Erythroblast (primary cell): ENCODE measurements around the gene CGB1.
"Not testable (repeated sequence)": the region's sequence is repeated elsewhere in the genome, so short reads cannot be mapped to it uniquely, and the experiment has no call there.

ENCODE experiments used
- GATA1 ChIP-seq: IDR thresholded peaks from 2 replicates; pipeline ENCODE4 v1.6.1; 2011; ENCODE audit warnings: low read depth, mild to moderate bottlenecking, control low read depth, low read length, moderate library complexity
- POLR2A ChIP-seq: IDR thresholded peaks from 2 replicates; pipeline ENCODE4 v1.6.1; 2011; ENCODE audit warnings: mild to moderate bottlenecking, low read length

DNA sequence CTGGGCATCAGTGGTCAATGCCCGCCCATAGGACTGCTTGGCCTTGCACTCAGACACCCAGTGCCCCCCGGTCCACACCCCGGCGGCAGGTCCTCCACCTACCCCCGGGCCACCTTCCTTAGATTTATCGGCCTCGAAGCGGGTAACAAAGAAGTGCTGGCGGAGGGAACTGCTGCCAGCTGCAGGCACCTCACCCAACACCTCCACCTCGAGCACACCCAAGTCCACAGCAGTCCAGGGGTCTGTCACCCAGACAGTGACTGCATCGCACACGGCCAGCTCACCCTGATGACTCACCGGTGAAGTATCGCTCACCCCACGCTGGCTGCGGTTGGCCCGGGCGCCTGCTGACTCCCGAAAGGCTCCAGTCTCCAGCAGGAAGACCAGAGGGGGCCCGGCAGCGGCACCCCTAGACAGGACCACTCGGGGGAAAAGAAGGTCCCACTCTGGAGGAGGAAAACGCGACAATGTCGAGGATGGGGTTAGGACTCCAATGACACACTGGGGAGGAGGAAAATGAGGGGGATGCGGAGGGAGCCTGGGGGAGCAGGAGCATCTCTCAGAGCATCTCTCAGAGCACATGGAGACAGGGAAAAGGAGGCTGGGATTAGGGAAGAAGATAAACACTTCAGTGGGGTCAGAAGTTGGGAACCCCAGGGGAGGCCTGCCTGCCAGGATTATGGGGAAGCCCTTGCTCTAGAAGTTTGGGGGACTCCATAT, 2.0 kb upstream of the CGB1 start:
- not testable (repeated sequence) for TF ChIP-seq POLR2A, GATA1
